Mucosa of descending colon (tissue), 3 donors: Measurements from ENCODE around the gene ZFYVE19. TPM values are rescaled to one million over a fixed set of nuclear protein-coding genes. Genes with fewer than 3 reads are reported as not detected.

Source experiments
- ATAC-seq: fragments of 200-7000 bp; cut with Tn5 transposase; one replicate; pipeline ENCODE4 v1.9.1; 2020; ENCODE audit warnings: mild to moderate bottlenecking, moderate library complexity
- DNase-seq, 3 donors: peaks; one replicate each; pipeline ENCODE4 v3.0.0-alpha.2; 2020
- H3K36me3 ChIP-seq: fragments of 200-600 bp; one replicate; pipeline ENCODE4 v1.8.0; 2021; ENCODE audit warnings: low read depth, mild to moderate bottlenecking
- H3K4me1 ChIP-seq: fragments of 200-600 bp; one replicate; pipeline ENCODE4 v1.8.0; 2021; ENCODE audit warnings: low read depth, mild to moderate bottlenecking
- H3K4me3 ChIP-seq: fragments of 200-600 bp; one replicate; pipeline ENCODE4 v1.8.0; 2021; ENCODE audit warnings: mild to moderate bottlenecking
- H3K9me3 ChIP-seq: fragments of 200-600 bp; one replicate; pipeline ENCODE4 v1.8.0; 2021; ENCODE audit warnings: mild to moderate bottlenecking
- CTCF ChIP-seq: fragments of 200-600 bp; IDR thresholded peaks from one replicate; pipeline ENCODE4 v1.8.0; 2022; ENCODE audit warnings: antibody characterized with exemption, mild to moderate bottlenecking
- intact Hi-C, 2 donors: fragments of 100-400 bp; cut with DNase I in 1 of 2; cut with micrococcal nuclease in 1 of 2; formaldehyde crosslinking; loops; one replicate each; pipeline versions ENCODE4 v1.11.0 to v1.11.1; 2022; cut with DNase I, micrococcal nuclease
- total RNA-seq, 3 donors: library from RNA; stranded (reverse); fragmentation: NEBNext Ultra II Directional in 2 of 3; extraction: Animal tissue kit (Norgen Biotek cat#: 25700) in 2 of 3; gene quantifications; one replicate each; pipeline versions ENCODE4 v1.2.1 to v1.2.4, GENCODE V29; 2021 to 2023
- donor health status: DM: no; HTN: no; CAD: no; lungs with moderate emphysema.
- donor health status: DM: no; HTN: no; CAD: no.
- donor health status: DM: no; HTN: yes; CAD: no.

ZFYVE19 gene
- total RNA-seq, 3 donors from 2014 or later, result 22.2 to 37.5 (median 36.5) TPM

- Histone ChIP-seq H3K36me3 (no peaks in the 10 kb centered on the region), H3K9me3 (no peaks in the 10 kb centered on the region), H3K4me1 (peaks cover 46% of the 10 kb centered on the region), H3K4me3 (peak overlapping the region; percentile 12)
- no peak for DNase-seq
- intact Hi-C loops, result no loop called here
- ATAC-seq, result no peak
- no peak for TF ChIP-seq CTCF
These were observed 42.2 kb upstream of the ZFYVE19 start for GRCh38 chr15:40764629-40765103.

GRCh38 chr15:40766194-40766815, 40.6 kb upstream of the ZFYVE19 start:
- Histone ChIP-seq H3K9me3 (no peaks in the 10 kb centered on the region), H3K4me3 (no peak overlapping the region), H3K36me3 (no peaks in the 10 kb centered on the region), H3K4me1 (peaks cover 58% of the 10 kb centered on the region)
- no peak for TF ChIP-seq CTCF
- intact Hi-C loops, result no loop called here
- DNase-seq (no peak), ATAC-seq (no peak)

- intact Hi-C loops, result no loop called here
- H3K4me1 ChIP-seq, result peaks cover 58% of the 10 kb centered on the region
- DNase-seq (no peak), ATAC-seq (no peak)
- no peak overlapping the region for H3K4me3 ChIP-seq
- H3K9me3 ChIP-seq, result no peaks in the 10 kb centered on the region
- no peak for TF ChIP-seq CTCF
- no peaks in the 10 kb centered on the region for H3K36me3 ChIP-seq
These were observed 39.7 kb upstream of the ZFYVE19 start for GRCh38 chr15:40766906-40767837.

- peaks cover 54% of the 10 kb centered on the region for H3K4me1 ChIP-seq
- ATAC-seq (no peak), DNase-seq (peak in 1 of 3 donors; percentile 45)
- no peak for TF ChIP-seq CTCF
- intact Hi-C loops, result no loop called here
- H3K9me3 ChIP-seq, result no peaks in the 10 kb centered on the region
- H3K4me3 ChIP-seq, result no peak overlapping the region
- no peaks in the 10 kb centered on the region for H3K36me3 ChIP-seq
These were observed 38.9 kb upstream of the ZFYVE19 start for GRCh38 chr15:40767838-40768500.

GRCh38 chr15:40768521-40769273, 38.2 kb upstream of the ZFYVE19 start:
- Histone ChIP-seq H3K9me3 (no peaks in the 10 kb centered on the region), H3K4me3 (no peak overlapping the region), H3K4me1 (peaks cover 51% of the 10 kb centered on the region), H3K36me3 (no peaks in the 10 kb centered on the region)
- intact Hi-C loops, result no loop called here
- TF ChIP-seq CTCF, result no peak
- DNase-seq, result peak; percentile 62 to 73 (median 69)
- peak; percentile 37 for ATAC-seq
